Naive thymus-derived CD8-positive, alpha-beta T cell (primary cell): ENCODE measurements around the gene SCN11A. TPM values are rescaled to one million over a fixed set of nuclear protein-coding genes. Genes with fewer than 3 reads are reported as not detected.

ENCODE experiments used
- ATAC-seq, 2 donors: fragments of 150-1000 bp; cut with Tn5 transposase in 1 of 2; sonication (Bioruptor Pico), chemical (Tn5 transposase) in 1 of 2; 1 replicate in 1 of 2; 2 replicates in 1 of 2; pipeline ENCODE4 v1.10.0; 2021; ENCODE audit warnings: mild to moderate bottlenecking in 2 of 2, moderate library complexity in 2 of 2
- POLR2A ChIA-PET: fragments of 350-600 bp; sonication (Branson Sonifier 250); formaldehyde crosslinking; loops from one replicate; lab custom pipeline; 2021; ENCODE audit warnings: antibody characterized with exemption; lab: Charles Lee
- DNase-seq, 10 donors: peaks; one replicate each; pipeline versions ENCODE4 v3.0.0 to v3.0.0-alpha.2; 2020 to 2022
- H3K27ac Mint-ChIP-seq, 10 donors: one replicate each; pipeline ENCODE4 v1.8.0; 2020 to 2022; ENCODE audit warnings: mild to moderate bottlenecking in 10 of 10, mixed read lengths in 10 of 10, moderate library complexity in 4 of 10, inconsistent platforms in 1 of 10
- H3K27me3 Mint-ChIP-seq, 5 donors: one replicate each; pipeline ENCODE4 v1.8.0; 2021 to 2022; ENCODE audit warnings: mixed read lengths in 5 of 5
- H3K36me3 Mint-ChIP-seq, 3 donors: one replicate each; pipeline ENCODE4 v1.8.0; 2020 to 2022; ENCODE audit warnings: mixed read lengths in 3 of 3, mild to moderate bottlenecking in 2 of 3, inconsistent platforms in 1 of 3
- H3K4me1 Mint-ChIP-seq, 4 donors: one replicate each; pipeline ENCODE4 v1.8.0; 2021 to 2022; ENCODE audit warnings: mixed read lengths in 4 of 4
- H3K4me3 Mint-ChIP-seq, 10 donors: one replicate each; pipeline ENCODE4 v1.8.0; 2020 to 2022; ENCODE audit warnings: mild to moderate bottlenecking in 10 of 10, mixed read lengths in 10 of 10, moderate library complexity in 6 of 10, inconsistent platforms in 1 of 10
- H3K9me3 Mint-ChIP-seq, 9 donors: one replicate each; pipeline ENCODE4 v1.8.0; 2020 to 2022; ENCODE audit warnings: mixed read lengths in 9 of 9, mild to moderate bottlenecking in 3 of 9, inconsistent platforms in 1 of 9, moderate library complexity in 1 of 9
- polyA plus RNA-seq, 3 donors: library from polyadenylated mRNA; unstranded; fragments of 300-500 nt; fragmentation: Illumina TruSeq; gene quantifications; one replicate each; pipeline ENCODE4 v1.2.3, GENCODE V29; 2021
- total RNA-seq, 8 experiments: library from RNA in 2 of 8; stranded (reverse) in 2 of 8; gene quantifications; one replicate each; pipeline ENCODE4 v1.2.3 and lab custom pipeline; 2021 to 2026

SCN11A gene
- total and polyA plus RNA-seq, 5 experiments from 2014 or later, result 0.39 to 0.47 TPM; not detected in 3

DNA sequence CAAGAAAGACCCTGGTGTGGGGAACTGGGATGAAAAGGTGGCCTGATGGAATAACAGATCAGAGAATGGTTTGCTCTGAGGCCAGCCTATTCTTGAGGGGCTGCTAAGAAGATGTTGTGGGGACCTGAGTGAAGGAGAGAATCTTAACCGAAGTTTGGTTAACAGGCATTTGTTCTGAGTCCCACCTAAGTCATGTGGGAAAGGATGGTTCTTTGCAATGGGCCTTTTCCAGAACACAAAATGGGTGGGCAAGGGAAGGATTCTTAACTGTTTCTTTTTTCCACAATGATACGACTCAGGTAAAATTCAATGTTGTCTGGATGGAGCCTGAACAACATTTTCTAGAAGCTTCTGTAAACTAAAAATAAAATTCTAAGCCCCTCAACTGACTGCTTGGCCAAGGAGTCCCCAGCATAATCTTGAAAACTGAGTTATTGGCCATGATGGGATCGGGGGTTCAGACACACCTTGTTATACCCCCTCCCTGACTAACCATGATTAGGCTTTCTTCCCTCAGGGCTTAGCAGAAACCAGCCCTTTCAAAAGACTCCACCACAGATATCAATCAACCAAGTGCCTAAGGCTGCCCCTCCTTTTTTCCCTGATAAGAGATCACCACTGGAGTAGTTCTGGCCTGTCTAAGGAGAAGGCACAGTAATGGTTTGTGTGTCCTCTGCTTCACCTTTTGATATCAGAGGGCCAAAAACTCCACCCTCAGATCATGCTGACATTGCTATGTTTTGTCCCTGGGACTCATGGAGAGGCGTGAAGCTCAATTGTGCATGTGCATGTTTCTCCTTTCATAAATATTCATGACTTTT, 30.1 kb downstream of the SCN11A start:
- DNase-seq (no peak), ATAC-seq (no peak)
- Mint-ChIP-seq H3K9me3 (no peaks in the 10 kb centered on the region), H3K27ac (no peak overlapping the region), H3K36me3 (peaks cover 0 to 2% (median 0%) of the 10 kb centered on the region in 3 donors), H3K4me3 (no peak overlapping the region), H3K4me1 (peaks cover 0 to 1% (median 0%) of the 10 kb centered on the region in 4 donors), H3K27me3 (peaks cover 4 to 24% (median 16%) of the 10 kb centered on the region in 5 donors)
- POLR2A ChIA-PET, result no interaction called here

DNA sequence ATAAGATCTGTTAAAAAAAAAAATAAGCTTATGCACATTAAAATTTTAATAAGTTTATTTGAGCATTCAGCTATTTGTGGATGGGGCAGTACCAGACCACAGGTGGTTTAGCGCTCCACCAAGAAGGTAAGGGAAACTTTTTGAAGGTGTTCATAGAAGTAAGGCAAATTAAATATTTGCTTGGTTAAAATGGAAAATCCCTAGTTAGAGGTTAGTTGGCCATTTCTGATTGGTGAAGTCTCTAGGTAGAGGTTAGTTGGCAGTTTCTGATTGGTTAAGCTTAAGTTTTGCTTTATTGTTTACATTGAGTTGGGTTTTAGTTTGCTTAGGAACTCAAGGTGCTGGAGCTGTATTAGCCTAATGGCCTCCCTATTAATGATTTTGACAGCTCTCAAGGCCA, 30.7 kb downstream of the SCN11A start:
- peaks cover 0 to 1% (median 0%) of the 10 kb centered on the region in 4 donors for H3K4me1 Mint-ChIP-seq
- peaks cover 6 to 24% (median 16%) of the 10 kb centered on the region in 5 donors for H3K27me3 Mint-ChIP-seq
- peaks cover 0 to 2% (median 0%) of the 10 kb centered on the region in 3 donors for H3K36me3 Mint-ChIP-seq
- POLR2A ChIA-PET, result no interaction called here
- DNase-seq, result no peak
- no peak for ATAC-seq
- H3K27ac Mint-ChIP-seq, result no peak overlapping the region
- no peaks in the 10 kb centered on the region for H3K9me3 Mint-ChIP-seq
- no peak overlapping the region for H3K4me3 Mint-ChIP-seq

DNA sequence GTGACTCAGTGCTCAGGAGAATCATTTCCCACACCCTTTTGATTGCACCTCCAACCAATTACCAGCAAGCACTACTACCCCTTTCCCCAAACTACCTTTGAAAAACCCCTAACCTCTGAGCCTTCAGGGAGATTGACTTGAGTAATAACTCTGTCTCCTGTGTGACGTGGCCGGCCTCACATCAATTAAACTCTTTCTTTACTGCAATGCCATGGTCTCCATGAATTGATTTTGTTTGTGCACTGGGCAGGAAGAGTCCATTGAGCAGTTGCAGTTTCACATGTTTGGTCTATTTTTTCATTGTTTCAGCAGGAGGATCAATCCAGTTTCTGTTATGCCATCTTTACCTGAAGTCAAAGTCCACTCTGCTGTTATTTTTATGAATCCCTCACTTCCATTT, 32.4 kb downstream of the SCN11A start:
- H3K4me3 Mint-ChIP-seq, result no peak overlapping the region
- H3K9me3 Mint-ChIP-seq, result no peaks in the 10 kb centered on the region
- DNase-seq, result no peak
- ATAC-seq, result no peak
- peaks cover 5 to 24% (median 20%) of the 10 kb centered on the region in 5 donors for H3K27me3 Mint-ChIP-seq
- POLR2A ChIA-PET, result no interaction called here
- no peak overlapping the region for H3K27ac Mint-ChIP-seq
- H3K36me3 Mint-ChIP-seq, result peaks cover 0 to 2% (median 0%) of the 10 kb centered on the region in 3 donors
- H3K4me1 Mint-ChIP-seq, result peaks cover 0 to 1% (median 0%) of the 10 kb centered on the region in 4 donors

DNA sequence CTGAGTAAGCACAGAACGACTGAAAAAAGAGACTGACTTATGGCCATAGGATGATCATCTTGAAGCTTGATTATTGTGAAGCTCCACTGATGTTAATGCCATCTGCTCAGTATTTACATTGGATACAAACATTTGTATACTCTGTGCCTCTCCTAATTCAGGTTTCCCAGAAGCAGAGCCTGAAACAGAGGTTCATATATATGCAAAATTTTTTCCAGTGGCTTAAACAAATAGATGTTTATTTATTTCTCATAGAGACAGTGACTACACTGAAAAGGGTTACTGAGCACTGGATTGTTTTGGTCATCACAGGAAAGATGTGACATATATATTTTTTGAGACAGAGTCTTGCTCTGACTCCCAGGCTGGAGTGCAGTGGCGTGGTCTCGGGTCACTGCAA, 36.3 kb downstream of the SCN11A start:
- no peaks in the 10 kb centered on the region for H3K9me3 Mint-ChIP-seq
- DNase-seq (no peak), ATAC-seq (no peak)
- POLR2A ChIA-PET, result no interaction called here
- no peak overlapping the region for H3K27ac Mint-ChIP-seq
- peaks cover 2 to 43% (median 16%) of the 10 kb centered on the region in 5 donors for H3K27me3 Mint-ChIP-seq
- peaks cover 0 to 1% (median 0%) of the 10 kb centered on the region in 4 donors for H3K4me1 Mint-ChIP-seq
- H3K36me3 Mint-ChIP-seq, result peaks cover 0 to 3% (median 0%) of the 10 kb centered on the region in 3 donors
- no peak overlapping the region for H3K4me3 Mint-ChIP-seq

DNA sequence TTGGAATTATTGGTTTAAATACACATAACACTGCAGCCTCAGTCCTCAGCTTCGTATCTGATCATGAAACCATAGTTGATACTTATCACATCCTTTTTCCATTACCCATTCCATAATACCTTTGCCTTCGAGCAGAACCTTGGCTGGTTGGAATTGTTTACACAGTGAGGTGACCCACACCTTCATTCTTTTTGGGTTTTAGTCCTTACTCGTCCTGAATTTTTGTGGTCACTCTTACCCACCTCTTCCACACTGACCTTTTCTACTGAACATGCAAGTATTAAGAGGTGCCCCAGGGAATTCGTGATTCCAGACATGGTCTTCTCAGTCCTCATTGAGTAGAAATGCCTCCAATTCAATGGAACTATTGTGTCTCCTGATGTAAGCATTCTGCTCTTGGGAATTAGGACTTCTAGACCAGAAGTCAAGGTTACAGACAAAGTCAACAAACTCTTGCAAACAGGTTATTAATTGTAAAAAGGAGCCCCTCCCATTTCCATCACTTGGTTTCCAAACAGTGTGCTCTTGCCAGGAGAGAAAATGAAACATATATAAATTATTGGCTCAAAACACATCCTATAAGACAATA, 37.7 kb downstream of the SCN11A start:
- peaks cover 2 to 29% (median 12%) of the 10 kb centered on the region in 5 donors for H3K27me3 Mint-ChIP-seq
- H3K9me3 Mint-ChIP-seq, result peaks cover 0 to 9% (median 0%) of the 10 kb centered on the region in 9 donors

DNA sequence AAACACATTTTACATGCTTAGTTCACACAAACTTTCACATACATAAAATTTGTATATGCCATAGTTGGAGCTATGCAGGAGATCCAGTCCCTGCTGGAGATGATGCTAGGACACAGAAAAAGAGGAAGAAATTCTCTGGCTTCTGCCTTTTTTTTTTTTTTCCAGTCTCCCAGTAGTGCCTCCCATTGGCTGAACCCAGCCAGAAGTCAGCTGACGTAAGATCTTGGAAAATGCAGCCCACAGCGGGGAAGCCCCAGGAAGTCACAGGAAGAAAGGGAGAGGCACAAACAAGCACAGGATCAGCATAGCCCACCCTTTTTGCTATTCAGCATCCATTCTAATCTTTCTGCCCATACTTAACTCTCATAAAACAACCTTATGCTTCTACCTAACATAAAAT, 38.5 kb downstream of the SCN11A start:
- Mint-ChIP-seq H3K9me3 (peaks cover 0 to 10% (median 0%) of the 10 kb centered on the region in 9 donors), H3K4me3 (no peak overlapping the region), H3K36me3 (peaks cover 0 to 5% (median 4%) of the 10 kb centered on the region in 3 donors), H3K27me3 (peaks cover 2 to 30% (median 10%) of the 10 kb centered on the region in 5 donors), H3K27ac (no peak overlapping the region), H3K4me1 (peaks cover 0 to 1% (median 0%) of the 10 kb centered on the region in 4 donors)
- POLR2A ChIA-PET, result no interaction called here
- ATAC-seq (no peak), DNase-seq (no peak)

More for the DNA sequence above, 37.7 kb downstream of the SCN11A start:
- Mint-ChIP-seq H3K4me1 (peaks cover 0 to 1% (median 0%) of the 10 kb centered on the region in 4 donors), H3K27ac (no peak overlapping the region), H3K4me3 (no peak overlapping the region), H3K36me3 (peaks cover 0 to 4% (median 4%) of the 10 kb centered on the region in 3 donors)
- ATAC-seq (no peak), DNase-seq (no peak)
- POLR2A ChIA-PET, result no interaction called here

DNA sequence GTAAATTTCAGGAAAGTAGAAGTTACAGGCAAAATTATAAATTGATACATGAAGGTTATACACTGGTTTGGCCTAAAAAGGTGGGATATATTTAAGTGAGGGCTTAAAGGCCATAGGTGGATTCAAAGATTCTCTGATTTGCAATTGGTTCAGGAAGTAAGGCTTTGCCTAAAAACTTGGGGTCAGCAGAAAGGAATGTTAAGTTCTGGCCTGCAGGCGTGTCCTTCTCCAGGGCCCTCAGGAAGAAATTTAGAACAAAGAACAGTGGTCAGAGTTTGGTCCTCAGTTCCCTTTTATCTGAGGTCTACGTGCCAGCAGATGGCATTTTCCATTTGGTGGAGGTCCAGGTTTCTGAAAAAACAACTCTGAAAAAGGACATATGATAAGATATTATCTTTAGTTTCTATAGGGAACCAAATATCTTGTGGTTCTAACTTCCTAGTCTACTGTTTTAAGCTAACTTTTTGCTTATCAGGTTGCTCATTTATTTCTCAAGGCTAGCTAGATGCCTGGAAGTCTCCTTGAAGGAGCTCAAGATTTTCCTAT, 40.5 kb downstream of the SCN11A start:
- Mint-ChIP-seq H3K9me3 (peaks cover 0 to 14% (median 2%) of the 10 kb centered on the region in 9 donors), H3K27me3 (peaks cover 2 to 46% (median 10%) of the 10 kb centered on the region in 5 donors), H3K27ac (no peak overlapping the region), H3K4me3 (no peak overlapping the region), H3K4me1 (no peaks in the 10 kb centered on the region), H3K36me3 (peaks cover 0 to 8% (median 4%) of the 10 kb centered on the region in 3 donors)
- POLR2A ChIA-PET, result no interaction called here
- ATAC-seq, result no peak
- DNase-seq, result no peak

DNA sequence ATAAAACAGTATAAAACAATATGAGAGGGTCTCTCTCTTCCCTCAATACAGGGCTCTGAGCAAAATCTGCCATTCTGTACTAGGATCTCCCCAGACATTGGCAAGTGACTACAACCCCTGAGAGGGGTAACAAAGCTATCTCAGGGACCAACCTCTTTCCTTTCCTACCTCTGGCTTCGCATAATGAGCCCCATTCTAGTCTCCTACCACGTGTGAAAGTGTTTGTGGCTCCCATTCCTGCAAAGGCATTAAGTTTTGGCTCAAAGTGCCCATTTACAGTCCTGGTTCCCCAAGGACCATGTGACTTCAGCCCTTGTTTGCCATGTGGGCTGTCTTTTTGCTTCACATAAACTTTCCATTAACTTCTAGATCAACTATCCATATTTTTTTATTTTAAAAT, 46.4 kb downstream of the SCN11A start:
- DNase-seq, result no peak
- POLR2A ChIA-PET, result no interaction called here
- Mint-ChIP-seq H3K36me3 (peaks cover 0 to 8% (median 2%) of the 10 kb centered on the region in 3 donors), H3K4me3 (no peak overlapping the region), H3K9me3 (peaks cover 0 to 14% (median 2%) of the 10 kb centered on the region in 9 donors), H3K27ac (no peak overlapping the region), H3K4me1 (no peaks in the 10 kb centered on the region), H3K27me3 (peaks cover 3 to 20% (median 8%) of the 10 kb centered on the region in 5 donors)
- ATAC-seq, result no peak

Other genes starting within 250 kb of the SCN11A start
- not detected for gene SCN10A, start 235.7 kb downstream of the SCN11A start, total RNA-seq
- gene SCN10A, start 235.7 kb downstream of the SCN11A start, polyA plus RNA-seq, result not detected
- 10 to 100 TPM; 66.5 to 70.8 TPM for gene WDR48, start 72 bp upstream of the SCN11A start, total RNA-seq
- gene WDR48, start 72 bp upstream of the SCN11A start, polyA plus RNA-seq, result 10 to 100 TPM; 32.7 to 37.3 (median 33.3) TPM
- gene GORASP1, start 55.7 kb upstream of the SCN11A start, total RNA-seq, result 10 to 100 TPM; 31.9 to 41.2 TPM
- gene GORASP1, start 55.7 kb upstream of the SCN11A start, polyA plus RNA-seq, result 10 to 100 TPM; 10.2 to 13.8 (median 10.7) TPM
- 1 to 10 TPM; 7.5 to 8.7 TPM for gene TTC21A, start 55.7 kb upstream of the SCN11A start, total RNA-seq
- under 1 TPM; 0.50 to 0.94 (median 0.57) TPM for gene TTC21A, start 55.7 kb upstream of the SCN11A start, polyA plus RNA-seq
- gene CSRNP1, start 101.6 kb upstream of the SCN11A start, total RNA-seq, result 10 to 100 TPM; 15.0 to 17.4 TPM
- gene CSRNP1, start 101.6 kb upstream of the SCN11A start, polyA plus RNA-seq, result 10 to 100 TPM in 2 of 3 donors, 1 to 10 TPM in 1; 8.0 to 17.1 (median 10.9) TPM
- not detected for gene XIRP1, start 140.7 kb upstream of the SCN11A start, total RNA-seq
- gene XIRP1, start 140.7 kb upstream of the SCN11A start, polyA plus RNA-seq, result not detected
- gene CX3CR1, start 228.1 kb upstream of the SCN11A start, total RNA-seq, result under 1 TPM; 0.66 to 0.96 TPM
- 10 to 100 TPM in 1 of 3 donors, 1 to 10 TPM in 2; 2.8 to 61.8 (median 3.4) TPM for gene CX3CR1, start 228.1 kb upstream of the SCN11A start, polyA plus RNA-seq